Measurements from ENCODE around the gene ADAT1.
"Not testable (repeated sequence)": the region's sequence is repeated elsewhere in the genome, so short reads cannot be mapped to it uniquely, and the experiment has no call there.

Gene ADAT1

GRCh38 chr16:75626806-75627205 lies 3.7 kb upstream of the ADAT1 start:
- DNase-seq = no peak
- in situ Hi-C loops (cut with HindIII; ENCODE audit: low pct_ligation_motif_present, low pct_unique_long_range_greater_than_20kb, low sequenced_read_pairs) = no loop called here

GRCh38 chr16:75624921-75625334 lies 1.8 kb upstream of the ADAT1 start:
- in situ Hi-C loops (cut with HindIII; ENCODE audit: low pct_ligation_motif_present, low pct_unique_long_range_greater_than_20kb, low sequenced_read_pairs) = no loop called here
- peak; percentile 14 for DNase-seq

- peak; percentile 57 for DNase-seq
- in situ Hi-C loops (cut with HindIII; ENCODE audit: low pct_ligation_motif_present, low pct_unique_long_range_greater_than_20kb, low sequenced_read_pairs) = no loop called here
Observed at GRCh38 chr16:75621170-75621477, 2.0 kb downstream of the ADAT1 start.

- in situ Hi-C loops (cut with HindIII; ENCODE audit: low pct_ligation_motif_present, low pct_unique_long_range_greater_than_20kb, low sequenced_read_pairs) = no loop called here
- DNase-seq = no peak
Observed at GRCh38 chr16:75620326-75621169, 2.5 kb downstream of the ADAT1 start.

GRCh38 chr16:75618780-75619179 lies 4.3 kb downstream of the ADAT1 start:
- in situ Hi-C loops (cut with HindIII; ENCODE audit: low pct_ligation_motif_present, low pct_unique_long_range_greater_than_20kb, low sequenced_read_pairs) = no loop called here
- no peak for DNase-seq

GRCh38 chr16:75617121-75617520 lies 6.0 kb downstream of the ADAT1 start:
- in situ Hi-C loops (cut with HindIII; ENCODE audit: low pct_ligation_motif_present, low pct_unique_long_range_greater_than_20kb, low sequenced_read_pairs) = no loop called here
- DNase-seq = no peak

GRCh38 chr16:75616521-75617010 lies 6.5 kb downstream of the ADAT1 start:
- in situ Hi-C loops (cut with HindIII; ENCODE audit: low pct_ligation_motif_present, low pct_unique_long_range_greater_than_20kb, low sequenced_read_pairs) = no loop called here
- DNase-seq = no peak

- DNase-seq = no peak
- in situ Hi-C loops (cut with HindIII; ENCODE audit: low pct_ligation_motif_present, low pct_unique_long_range_greater_than_20kb, low sequenced_read_pairs) = no loop called here
Observed at GRCh38 chr16:75615619-75616018, 7.5 kb downstream of the ADAT1 start.

- peak; percentile 14 for DNase-seq
- in situ Hi-C loops (cut with HindIII; ENCODE audit: low pct_ligation_motif_present, low pct_unique_long_range_greater_than_20kb, low sequenced_read_pairs) = no loop called here
Observed at GRCh38 chr16:75614066-75614897, 8.8 kb downstream of the ADAT1 start.

GRCh38 chr16:75606507-75606906 lies 16.6 kb downstream of the ADAT1 start:
- in situ Hi-C loops (cut with HindIII; ENCODE audit: low pct_ligation_motif_present, low pct_unique_long_range_greater_than_20kb, low sequenced_read_pairs) = no loop called here
- no peak for DNase-seq

- DNase-seq = no peak
- in situ Hi-C loops (cut with HindIII; ENCODE audit: low pct_ligation_motif_present, low pct_unique_long_range_greater_than_20kb, low sequenced_read_pairs) = no loop called here
Observed at GRCh38 chr16:75603241-75603640, 19.8 kb downstream of the ADAT1 start.

- DNase-seq = no peak
- in situ Hi-C loops (cut with HindIII; ENCODE audit: low pct_ligation_motif_present, low pct_unique_long_range_greater_than_20kb, low sequenced_read_pairs) = no loop called here
Observed at GRCh38 chr16:75599452-75600277, 23.4 kb downstream of the ADAT1 start.

- in situ Hi-C loops (cut with HindIII; ENCODE audit: low pct_ligation_motif_present, low pct_unique_long_range_greater_than_20kb, low sequenced_read_pairs) = no loop called here
- peak; percentile 24 for DNase-seq
Observed at GRCh38 chr16:75593825-75594820, 29.0 kb downstream of the ADAT1 start.

- DNase-seq = no peak
- in situ Hi-C loops (cut with HindIII; ENCODE audit: low pct_ligation_motif_present, low pct_unique_long_range_greater_than_20kb, low sequenced_read_pairs) = no loop called here
Observed at GRCh38 chr16:75593308-75593707, 29.8 kb downstream of the ADAT1 start.

- DNase-seq; in situ Hi-C loops (cut with HindIII; ENCODE audit: low pct_ligation_motif_present, low pct_unique_long_range_greater_than_20kb, low sequenced_read_pairs): not testable (repeated sequence)
Observed at GRCh38 chr16:75591927-75592326, 31.2 kb downstream of the ADAT1 start.

- in situ Hi-C loops (cut with HindIII; ENCODE audit: low pct_ligation_motif_present, low pct_unique_long_range_greater_than_20kb, low sequenced_read_pairs) = no loop called here
- no peak for DNase-seq
Observed at GRCh38 chr16:75590920-75591843, 31.9 kb downstream of the ADAT1 start.

- in situ Hi-C loops (cut with HindIII; ENCODE audit: low pct_ligation_motif_present, low pct_unique_long_range_greater_than_20kb, low sequenced_read_pairs) = no loop called here
- no peak for DNase-seq
Observed at GRCh38 chr16:75589306-75589705, 33.8 kb downstream of the ADAT1 start.
